Smooth muscle cell (in vitro differentiated cells): ENCODE measurements around the gene MAGI2. TPM values are rescaled to one million over a fixed set of nuclear protein-coding genes. Genes with fewer than 3 reads are reported as not detected.

Source experiments
- DNase-seq: peaks from one replicate; lab custom pipeline; 2025; ENCODE audit not compliant: unreplicated experiment; lab: John Stamatoyannopoulos, UW
- H2AFZ ChIP-seq: fragments of 200-600 bp; sonication (generic); 2 replicates; pipeline ENCODE4 v1.6.0; 2016; ENCODE audit warnings: antibody characterized with exemption, low read depth, mild to moderate bottlenecking
- H3F3A ChIP-seq: fragments of 200-600 bp; sonication (generic); 2 replicates; pipeline ENCODE4 v1.6.0; 2017; ENCODE audit warnings: antibody characterized with exemption, low read depth
- H3K27ac ChIP-seq: fragments of 200-600 bp; sonication (generic); 2 replicates; pipeline ENCODE4 v1.5.1; 2016; ENCODE audit warnings: low read depth, mild to moderate bottlenecking
- H3K27me3 ChIP-seq: fragments of 200-600 bp; sonication (generic); 2 replicates; pipeline ENCODE4 v1.6.1; 2016; ENCODE audit warnings: low read depth, mild to moderate bottlenecking
- H3K36me3 ChIP-seq: fragments of 200-600 bp; sonication (generic); 2 replicates; pipeline ENCODE4 v1.5.1; 2016; ENCODE audit warnings: low read depth
- H3K4me1 ChIP-seq: fragments of 200-600 bp; sonication (generic); 2 replicates; pipeline ENCODE4 v1.5.1; 2016; ENCODE audit warnings: low read depth
- H3K4me2 ChIP-seq: fragments of 200-600 bp; sonication (generic); 2 replicates; pipeline ENCODE4 v1.6.0; 2016; ENCODE audit warnings: mild to moderate bottlenecking
- H3K4me3 ChIP-seq: fragments of 200-600 bp; sonication (generic); 2 replicates; pipeline ENCODE4 v1.5.1; 2016; ENCODE audit warnings: mild to moderate bottlenecking
- H3K79me2 ChIP-seq: fragments of 200-600 bp; sonication (generic); 2 replicates; pipeline ENCODE4 v1.6.0; 2016; ENCODE audit warnings: low read depth, mild to moderate bottlenecking
- H3K9ac ChIP-seq: fragments of 200-600 bp; sonication (generic); 2 replicates; pipeline ENCODE4 v1.6.0; 2016; ENCODE audit warnings: low read depth
- H3K9me3 ChIP-seq: fragments of 200-600 bp; sonication (generic); replicated peaks from 2 replicates; pipeline ENCODE4 v1.5.1; 2016; ENCODE audit warnings: low read depth
- H4K20me1 ChIP-seq: fragments of 200-600 bp; sonication (generic); 2 replicates; pipeline ENCODE4 v1.6.0; 2016; ENCODE audit warnings: low read depth
- CTCF ChIP-seq: fragments of 200-600 bp; sonication (generic); IDR thresholded peaks from 2 replicates; pipeline ENCODE4 v1.5.1; 2017; ENCODE audit warnings: borderline replicate concordance, mild to moderate bottlenecking, antibody characterized with exemption; ENCODE audit not compliant: insufficient read depth, poor library complexity, severe bottlenecking
- WGBS: methylation state at CpG from one replicate; pipeline ENCODE4 v1.1.7; 2016; ENCODE audit warnings: low lambda C conversion rate; 5-methylcytosine and 5-hydroxymethylcytosine counted together
- polyA plus RNA-seq: library from polyadenylated mRNA; unstranded; fragments of >200 nt; fragmentation: Nextera tagmentation; extraction: Ambion mirVana; gene quantifications from 2 replicates; pipeline ENCODE4 v1.2.1, GENCODE V29; 2016
- total RNA-seq: library from RNA; depleted of rRNA; stranded (reverse); fragments of >200 nt; gene quantifications from 2 replicates; pipeline ENCODE4 v1.2.3, GENCODE V29; 2014

MAGI2 gene
- total and polyA plus RNA-seq, 2 experiments from 2014 or later = 3.4 to 10.7 TPM

GRCh38 chr7:78702770-78703169 is 750.7 kb downstream of the MAGI2 start:
- TF ChIP-seq CTCF = no peak
- H3K4me1 ChIP-seq = no peaks in the 10 kb centered on the region

GRCh38 chr7:78695826-78696225 is 757.6 kb downstream of the MAGI2 start:
- H2AFZ ChIP-seq = no peak overlapping the region

More at GRCh38 chr7:78702770-78703169, 750.7 kb downstream of the MAGI2 start:
- H4K20me1 ChIP-seq = no peaks in the 10 kb centered on the region
- no peak for DNase-seq
- H3K9me3 ChIP-seq = no peaks in the 10 kb centered on the region
- H3K27me3 ChIP-seq = no peaks in the 10 kb centered on the region
- no peaks in the 10 kb centered on the region for H3K79me2 ChIP-seq
- H3K4me3 ChIP-seq = no peak overlapping the region
- H3K4me2 ChIP-seq = no peak overlapping the region
- no peaks in the 10 kb centered on the region for H3F3A ChIP-seq
- H3K9ac ChIP-seq = no peak overlapping the region
- no peak overlapping the region for H3K27ac ChIP-seq
- no peaks in the 10 kb centered on the region for H3K36me3 ChIP-seq
- H2AFZ ChIP-seq = no peak overlapping the region

GRCh38 chr7:78691584-78691983 is 761.9 kb downstream of the MAGI2 start:
- no peak for DNase-seq
- peaks cover 6% of the 10 kb centered on the region for H3K4me1 ChIP-seq
- H3K79me2 ChIP-seq = no peaks in the 10 kb centered on the region
- no peaks in the 10 kb centered on the region for H3K36me3 ChIP-seq
- H4K20me1 ChIP-seq = no peaks in the 10 kb centered on the region
- no peak overlapping the region for H2AFZ ChIP-seq
- no peaks in the 10 kb centered on the region for H3F3A ChIP-seq
- H3K9me3 ChIP-seq = no peaks in the 10 kb centered on the region
- no peak overlapping the region for H3K4me3 ChIP-seq
- no peak overlapping the region for H3K4me2 ChIP-seq
- H3K9ac ChIP-seq = no peak overlapping the region
- no peak for TF ChIP-seq CTCF
- H3K27ac ChIP-seq = no peak overlapping the region
- WGBS = 90% methylated on average over 3 of the region's 3 CpGs
- no peaks in the 10 kb centered on the region for H3K27me3 ChIP-seq

More at GRCh38 chr7:78695826-78696225, 757.6 kb downstream of the MAGI2 start:
- DNase-seq = no peak
- no peaks in the 10 kb centered on the region for H3K4me1 ChIP-seq
- no peak overlapping the region for H3K4me2 ChIP-seq
- no peaks in the 10 kb centered on the region for H4K20me1 ChIP-seq
- H3K27me3 ChIP-seq = no peaks in the 10 kb centered on the region
- no peaks in the 10 kb centered on the region for H3K9me3 ChIP-seq
- no peak overlapping the region for H3K4me3 ChIP-seq
- H3K36me3 ChIP-seq = no peaks in the 10 kb centered on the region
- H3F3A ChIP-seq = no peaks in the 10 kb centered on the region
- no peak overlapping the region for H3K27ac ChIP-seq
- no peaks in the 10 kb centered on the region for H3K79me2 ChIP-seq
- no peak overlapping the region for H3K9ac ChIP-seq
- TF ChIP-seq CTCF = no peak

- H4K20me1 ChIP-seq = no peaks in the 10 kb centered on the region
- no peaks in the 10 kb centered on the region for H3K79me2 ChIP-seq
- no peak overlapping the region for H3K9ac ChIP-seq
- DNase-seq = no peak
- TF ChIP-seq CTCF = no peak
- H2AFZ ChIP-seq = no peak overlapping the region
- H3K4me2 ChIP-seq = no peak overlapping the region
- H3K4me3 ChIP-seq = no peak overlapping the region
- no peaks in the 10 kb centered on the region for H3K36me3 ChIP-seq
- H3K27ac ChIP-seq = no peak overlapping the region
- peaks cover 6% of the 10 kb centered on the region for H3K4me1 ChIP-seq
- no peaks in the 10 kb centered on the region for H3F3A ChIP-seq
- no peaks in the 10 kb centered on the region for H3K9me3 ChIP-seq
- H3K27me3 ChIP-seq = no peaks in the 10 kb centered on the region
- 97% methylated on average over 4 of the region's 4 CpGs for WGBS
Measured at GRCh38 chr7:78690174-78690573, 763.3 kb downstream of the MAGI2 start.
